Hepatocyte (in vitro differentiated cells): ENCODE results near the gene ZNF148. TPM values are rescaled to one million over a fixed set of nuclear protein-coding genes. Genes with fewer than 3 reads are reported as not detected.

Source experiments
- DNase-seq: peaks from one replicate; pipeline ENCODE4 v3.0.0-alpha.2; 2016; ENCODE audit warnings: low spot score
- H2AFZ ChIP-seq: fragments of 200-600 bp; sonication (generic); 2 replicates; pipeline ENCODE4 v1.6.0; 2016; ENCODE audit warnings: antibody characterized with exemption, mild to moderate bottlenecking
- H3K27ac ChIP-seq: fragments of 200-600 bp; sonication (generic); 2 replicates; pipeline ENCODE4 v1.5.1; 2016; ENCODE audit warnings: mild to moderate bottlenecking
- H3K27me3 ChIP-seq: fragments of 200-600 bp; sonication (generic); 2 replicates; pipeline ENCODE4 v1.6.1; 2016
- H3K36me3 ChIP-seq: fragments of 200-600 bp; sonication (generic); replicated peaks from 2 replicates; pipeline ENCODE4 v1.5.1; 2016; ENCODE audit warnings: low read depth; ENCODE audit not compliant: insufficient read depth
- H3K4me1 ChIP-seq: fragments of 200-600 bp; sonication (generic); 2 replicates; pipeline ENCODE4 v1.5.1; 2016; ENCODE audit warnings: mild to moderate bottlenecking, moderate library complexity; ENCODE audit not compliant: insufficient read depth
- H3K4me2 ChIP-seq: fragments of 200-600 bp; sonication (generic); 2 replicates; pipeline ENCODE4 v1.6.0; 2016
- H3K4me3 ChIP-seq: fragments of 200-600 bp; sonication (generic); 2 replicates; pipeline ENCODE4 v1.5.1; 2016; ENCODE audit warnings: mild to moderate bottlenecking
- H3K79me2 ChIP-seq: fragments of 200-600 bp; sonication (generic); 2 replicates; pipeline ENCODE4 v1.6.0; 2017; ENCODE audit warnings: mild to moderate bottlenecking
- H3K9me2 ChIP-seq: fragments of 200-600 bp; sonication (generic); replicated peaks from 2 replicates; pipeline ENCODE4 v1.6.0; 2017; ENCODE audit warnings: mild to moderate bottlenecking; ENCODE audit not compliant: insufficient read depth
- H3K9me3 ChIP-seq: fragments of 200-600 bp; sonication (generic); 2 replicates; pipeline ENCODE4 v1.5.1; 2016; ENCODE audit warnings: low read depth, mild to moderate bottlenecking
- H4K20me1 ChIP-seq: fragments of 200-600 bp; sonication (generic); 2 replicates; pipeline ENCODE4 v1.6.0; 2016; ENCODE audit warnings: mild to moderate bottlenecking; ENCODE audit not compliant: insufficient read depth, poor library complexity, severe bottlenecking
- CTCF ChIP-seq: fragments of 200-600 bp; sonication (generic); IDR thresholded peaks from 2 replicates; pipeline ENCODE4 v1.5.1; 2016; ENCODE audit warnings: antibody characterized with exemption, mild to moderate bottlenecking; ENCODE audit not compliant: poor library complexity
- EZH2 ChIP-seq: fragments of 200-600 bp; sonication (generic); IDR thresholded peaks from 2 replicates; pipeline ENCODE4 v1.6.1; 2016; ENCODE audit warnings: antibody characterized with exemption, mild to moderate bottlenecking, borderline replicate concordance
- EZH2phosphoT487 ChIP-seq: fragments of 200-600 bp; sonication (generic); IDR thresholded peaks from one replicate; pipeline ENCODE4 v1.6.1; 2018; ENCODE audit warnings: antibody characterized with exemption, mild to moderate bottlenecking, low read depth, moderate library complexity; ENCODE audit not compliant: unreplicated experiment, severe bottlenecking
- WGBS: methylation state at CpG from one replicate; pipeline ENCODE4 v1.1.6; 2016; ENCODE audit warnings: low lambda C conversion rate; ENCODE audit errors: missing lambda C conversion rate; 5-methylcytosine and 5-hydroxymethylcytosine counted together
- polyA plus RNA-seq: library from polyadenylated mRNA; unstranded; fragments of >200 nt; fragmentation: Nextera tagmentation; extraction: Ambion mirVana; gene quantifications from 2 replicates; pipeline ENCODE4 v1.2.1, GENCODE V29; 2016
- total RNA-seq: library from RNA; depleted of rRNA; stranded (reverse); fragments of >200 nt; gene quantifications from 2 replicates; pipeline ENCODE4 v1.2.3, GENCODE V29; 2014

The ZNF148 gene
- total and polyA plus RNA-seq, 2 experiments from 2014 or later = 23.2 to 30.3 TPM

- peaks cover 9% of the 10 kb centered on the region for H3K9me3 ChIP-seq
- 91% methylated on average over 1 of the region's 1 CpG for WGBS
- no peaks in the 10 kb centered on the region for H3K36me3 ChIP-seq
- no peak overlapping the region for H2AFZ ChIP-seq
- no peak overlapping the region for H3K4me2 ChIP-seq
- no peaks in the 10 kb centered on the region for H3K27me3 ChIP-seq
- H4K20me1 ChIP-seq = no peaks in the 10 kb centered on the region
- H3K4me3 ChIP-seq = no peak overlapping the region
- DNase-seq = no peak
- H3K9me2 ChIP-seq = no peaks in the 10 kb centered on the region
- H3K4me1 ChIP-seq = no peaks in the 10 kb centered on the region
- no peak for TF ChIP-seq EZH2
- TF ChIP-seq CTCF = no peak
- no peak for TF ChIP-seq EZH2phosphoT487
- peaks cover under 1% of the 10 kb centered on the region for H3K79me2 ChIP-seq
- H3K27ac ChIP-seq = no peak overlapping the region
These were observed 114.1 kb downstream of the ZNF148 start for GRCh38 chr3:125261031-125261430.

DNA sequence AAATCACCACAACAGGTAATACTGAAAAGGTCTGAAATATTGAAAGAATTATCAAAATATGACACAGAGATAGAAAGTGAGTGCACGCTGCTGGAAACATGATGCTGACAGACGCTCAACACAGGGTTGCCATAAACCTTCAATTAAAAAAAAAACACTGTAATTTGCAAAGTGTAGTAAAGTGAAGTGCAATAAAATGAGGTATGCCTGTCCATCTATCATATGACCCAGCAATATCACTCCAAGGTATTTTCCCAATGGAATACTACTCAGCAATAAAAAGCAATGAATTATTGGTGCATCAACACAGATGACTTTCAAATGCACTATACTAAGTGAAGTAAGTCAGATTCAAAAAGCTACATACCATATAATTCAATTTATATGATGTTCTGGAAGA, 115.0 kb downstream of the ZNF148 start:
- H3K9me3 ChIP-seq = peaks cover 9% of the 10 kb centered on the region
- H4K20me1 ChIP-seq = no peaks in the 10 kb centered on the region
- DNase-seq = no peak
- no peak for TF ChIP-seq EZH2
- TF ChIP-seq EZH2phosphoT487 = no peak
- TF ChIP-seq CTCF = no peak
- H3K4me2 ChIP-seq = no peak overlapping the region
- H3K9me2 ChIP-seq = no peaks in the 10 kb centered on the region
- no peaks in the 10 kb centered on the region for H3K79me2 ChIP-seq
- H2AFZ ChIP-seq = no peak overlapping the region
- H3K4me3 ChIP-seq = no peak overlapping the region
- no peaks in the 10 kb centered on the region for H3K27me3 ChIP-seq
- no peak overlapping the region for H3K27ac ChIP-seq
- WGBS = 100% methylated on average over 2 of the region's 2 CpGs
- no peaks in the 10 kb centered on the region for H3K4me1 ChIP-seq
- H3K36me3 ChIP-seq = no peaks in the 10 kb centered on the region

GRCh38 chr3:125257536-125257935, 117.6 kb downstream of the ZNF148 start:
- H3K4me2 ChIP-seq = no peak overlapping the region
- H3K9me3 ChIP-seq = peaks cover 9% of the 10 kb centered on the region
- H3K4me3 ChIP-seq = no peak overlapping the region
- no peak for DNase-seq
- WGBS = 98% methylated on average over 3 of the region's 4 CpGs
- H2AFZ ChIP-seq = no peak overlapping the region
- H4K20me1 ChIP-seq = no peaks in the 10 kb centered on the region
- no peak overlapping the region for H3K27ac ChIP-seq
- H3K79me2 ChIP-seq = no peaks in the 10 kb centered on the region
- no peaks in the 10 kb centered on the region for H3K9me2 ChIP-seq
- TF ChIP-seq EZH2 (no peak), CTCF (no peak), EZH2phosphoT487 (no peak)
- no peaks in the 10 kb centered on the region for H3K36me3 ChIP-seq
- no peaks in the 10 kb centered on the region for H3K4me1 ChIP-seq
- H3K27me3 ChIP-seq = no peaks in the 10 kb centered on the region

- peaks cover 9% of the 10 kb centered on the region for H3K9me3 ChIP-seq
These were observed 118.5 kb downstream of the ZNF148 start for GRCh38 chr3:125256675-125257074.

More at GRCh38 chr3:125256675-125257074, 118.5 kb downstream of the ZNF148 start:
- Histone ChIP-seq H3K36me3 (no peaks in the 10 kb centered on the region), H3K27me3 (no peaks in the 10 kb centered on the region), H3K4me2 (no peak overlapping the region), H3K27ac (no peak overlapping the region), H3K4me1 (no peaks in the 10 kb centered on the region), H3K4me3 (no peak overlapping the region), H4K20me1 (no peaks in the 10 kb centered on the region), H3K9me2 (no peaks in the 10 kb centered on the region), H2AFZ (no peak overlapping the region), H3K79me2 (no peaks in the 10 kb centered on the region)
- TF ChIP-seq CTCF = no peak
- no peak for TF ChIP-seq EZH2phosphoT487
- no peak for TF ChIP-seq EZH2
- DNase-seq = no peak
